ENCODE data around the gene CCPG1.

The CCPG1 gene

GRCh38 chr15:55318588-55319494 is 89.3 kb downstream of the CCPG1 start, which contains the start of the genes PIGB and PIGBOS1:
Gene PIGB, plus strand, starts transcription at chr15:55319222. Its CDS starts 29 bp downstream, at chr15:55319251.
Gene PIGBOS1, minus strand, starts transcription at chr15:55319123. Its CDS starts 1,331 bp downstream, at chr15:55317792.
- peak; percentile 95 for DNase-seq
